ENCODE measurements around the gene RAB10. TPM values are rescaled to one million over a fixed set of nuclear protein-coding genes. Genes with fewer than 3 reads are reported as not detected.

Gene RAB10
- total and polyA plus RNA-seq, 9 of the 15 experiments (the other 6 are each of a cell fraction or from before 2014, with no cell fraction given), result 25.1 to 214 (median 157) TPM

DNA sequence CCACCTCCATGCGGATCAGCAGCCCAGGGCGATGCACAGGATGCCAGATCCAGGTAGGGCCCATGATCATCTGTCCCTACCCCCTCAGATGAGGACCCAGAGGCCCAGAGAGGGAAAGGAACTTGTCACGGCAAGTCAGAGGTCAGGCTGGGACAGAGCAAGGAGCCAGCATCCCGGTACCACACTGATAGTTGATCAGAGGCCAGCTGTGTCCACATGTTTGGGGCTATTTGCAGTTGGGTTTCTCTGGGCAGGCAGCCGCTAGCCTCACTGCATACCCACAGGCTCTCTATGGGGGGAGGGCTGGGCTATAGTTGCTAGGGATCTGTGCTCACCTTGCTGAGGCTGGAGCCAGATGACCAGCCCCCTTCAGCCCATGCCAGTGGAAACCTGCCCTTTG lies 148.6 kb downstream of the RAB10 start (continued):
- no peak for TF ChIP-seq ERF (CRISPR knock-in tag; IDR thresholded peaks at IDR 0.05)

DNA sequence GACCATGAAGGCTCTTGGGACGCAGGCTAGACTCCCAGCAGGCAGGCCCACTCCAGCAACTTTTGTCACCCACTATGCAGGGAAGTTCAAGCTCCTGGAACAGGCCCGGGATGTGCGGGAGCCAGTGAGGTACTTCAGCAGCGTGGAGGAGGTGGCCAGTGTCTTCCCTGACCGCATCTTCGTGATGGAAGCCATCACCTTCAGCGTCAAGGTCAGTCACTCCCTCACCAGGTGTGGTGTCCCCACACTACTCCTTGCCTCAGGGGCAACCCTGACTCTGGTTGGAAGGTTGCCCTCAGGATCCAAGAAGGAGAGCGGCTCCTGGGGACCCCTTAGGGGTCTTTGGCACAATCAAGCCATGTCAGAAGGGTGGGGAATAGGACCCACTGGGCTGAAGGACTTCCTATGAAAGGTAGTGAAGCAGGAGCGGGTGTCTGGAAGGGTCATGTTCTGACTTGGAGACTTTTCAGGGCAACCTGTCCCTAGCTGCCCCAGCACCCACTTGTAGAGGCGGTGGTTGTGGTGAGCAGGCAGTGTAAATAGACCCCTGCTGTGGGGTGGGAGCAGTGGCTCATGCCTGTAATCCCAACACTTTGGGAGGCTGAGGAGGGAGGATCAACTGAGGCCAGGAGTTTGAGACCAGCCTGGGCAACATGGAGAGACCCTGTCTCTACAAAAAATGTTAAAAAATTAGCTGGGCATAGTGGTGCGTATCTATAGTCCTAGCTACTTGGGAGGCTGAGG lies 149.2 kb downstream of the RAB10 start:
- ChIA-PET CTCF (ENCODE audit: low intra/inter-chr PET ratio) (no interaction called here), POLR2A (interaction anchor here (1.1 kb wide), 1 partner anchor 232 kb away, joined by 4 read pairs; no protein-coding TSS in a partner anchor)
- H3K4me1 ChIP-seq (replicated peaks in 1 of 2; ENCODE audit: control insufficient read depth in 2 of 2, insufficient read depth in 2 of 2, low read length in 2 of 2), result peaks cover 18 to 49% of the 10 kb centered on the region in 2 experiments; a peak in 4 of 5 replicates
- peaks cover 2% of the 10 kb centered on the region; the same call in 1 of the 3 replicates for H3K36me3 ChIP-seq (ENCODE audit: control insufficient read depth, insufficient read depth, low read length)
- H3K27me3 ChIP-seq (ENCODE audit: control insufficient read depth in 2 of 2, insufficient read depth in 2 of 2, low read length in 2 of 2), result no peaks in the 10 kb centered on the region
- H3K9me3 ChIP-seq (replicated peaks; ENCODE audit: control insufficient read depth, insufficient read depth, low read depth, low read length), result no peaks in the 10 kb centered on the region
- FAIRE-seq, result no peak
- ATAC-seq, result no peak
- peak overlapping the region in 1 of 2 experiments; percentile 55; a peak in 1 of 4 replicates for H3K9ac ChIP-seq (ENCODE audit: insufficient read depth in 1 of 2, low read depth in 2 of 2, low read length in 2 of 2)
- no peak overlapping the region for H2AFZ ChIP-seq (ENCODE audit: low read depth, low read length)
- no peaks in the 10 kb centered on the region for H4K20me1 ChIP-seq (replicated peaks; ENCODE audit: control insufficient read depth, insufficient read depth, low read length)
- H3K27ac ChIP-seq (ENCODE audit: extremely low read depth, low read depth, low read length), result no peak overlapping the region
- peaks cover 9% of the 10 kb centered on the region; the same call in 2 of the 3 replicates for H3K79me2 ChIP-seq (ENCODE audit: control insufficient read depth, insufficient read depth, low read length)
- no TSS peak for BruUV-seq (replicated peaks)
- intact Hi-C loops (cut with micrococcal nuclease), result no loop called here
- in situ Hi-C loops (cut with MboI), result no loop called here
- H3K4me2 ChIP-seq (ENCODE audit: insufficient read depth, low read length), result no peak overlapping the region
- 69% methylated on average over 10 of the region's 11 CpGs for WGBS (ENCODE audit: insufficient coverage, low coverage, missing lambda C conversion rate)
- no peak overlapping the region for H3K4me3 ChIP-seq
- DNase-seq (ENCODE audit: extremely low read depth in 1 of 4, low spot score in 3 of 4), result peak in 1 of 4 experiments; percentile 3
- no peaks in the 10 kb centered on the region for H3K9me1 ChIP-seq (ENCODE audit: control insufficient read depth, insufficient read depth, low read length)
- TF ChIP-seq RNF2 (IDR thresholded peaks at IDR 0.05) (no peak), MYBL2 (IDR thresholded peaks at IDR 0.05; ENCODE audit: low read depth) (no peak), MYBL2 (CRISPR knock-in tag; IDR thresholded peaks at IDR 0.05; ENCODE audit: borderline replicate concordance) (no peak), MYNN (IDR thresholded peaks at IDR 0.05) (no peak), MYNN (CRISPR knock-in tag; IDR thresholded peaks at IDR 0.05) (no peak), CTBP1 (IDR thresholded peaks at IDR 0.05; ENCODE audit: borderline replicate concordance) (no peak), MAZ (CRISPR knock-in tag; conservative IDR thresholded peaks at IDR 0.05 in 1 of 2, IDR thresholded peaks at IDR 0.05 in 1 of 2) (no peak), SMARCC2 (IDR thresholded peaks at IDR 0.05; ENCODE audit: low read depth) (no peak), ZKSCAN3 (CRISPR knock-in tag; IDR thresholded peaks at IDR 0.05) (no peak), ZFP1 (CRISPR knock-in tag; IDR thresholded peaks at IDR 0.05) (no peak)
- TF ChIP-seq, protein P1, sequence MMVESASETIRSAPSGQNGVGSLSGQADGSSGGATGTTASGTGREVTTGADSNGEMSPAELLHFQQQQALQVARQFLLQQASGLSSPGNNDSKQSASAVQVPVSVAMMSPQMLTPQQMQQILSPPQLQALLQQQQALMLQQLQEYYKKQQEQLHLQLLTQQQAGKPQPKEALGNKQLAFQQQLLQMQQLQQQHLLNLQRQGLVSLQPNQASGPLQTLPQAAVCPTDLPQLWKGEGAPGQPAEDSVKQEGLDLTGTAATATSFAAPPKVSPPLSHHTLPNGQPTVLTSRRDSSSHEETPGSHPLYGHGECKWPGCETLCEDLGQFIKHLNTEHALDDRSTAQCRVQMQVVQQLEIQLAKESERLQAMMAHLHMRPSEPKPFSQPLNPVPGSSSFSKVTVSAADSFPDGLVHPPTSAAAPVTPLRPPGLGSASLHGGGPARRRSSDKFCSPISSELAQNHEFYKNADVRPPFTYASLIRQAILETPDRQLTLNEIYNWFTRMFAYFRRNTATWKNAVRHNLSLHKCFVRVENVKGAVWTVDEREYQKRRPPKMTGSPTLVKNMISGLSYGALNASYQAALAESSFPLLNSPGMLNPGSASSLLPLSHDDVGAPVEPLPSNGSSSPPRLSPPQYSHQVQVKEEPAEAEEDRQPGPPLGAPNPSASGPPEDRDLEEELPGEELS (CRISPR knock-in tag; IDR thresholded peaks at IDR 0.05; ENCODE audit: borderline replicate concordance), result no peak
- TF ChIP-seq, protein P2, sequence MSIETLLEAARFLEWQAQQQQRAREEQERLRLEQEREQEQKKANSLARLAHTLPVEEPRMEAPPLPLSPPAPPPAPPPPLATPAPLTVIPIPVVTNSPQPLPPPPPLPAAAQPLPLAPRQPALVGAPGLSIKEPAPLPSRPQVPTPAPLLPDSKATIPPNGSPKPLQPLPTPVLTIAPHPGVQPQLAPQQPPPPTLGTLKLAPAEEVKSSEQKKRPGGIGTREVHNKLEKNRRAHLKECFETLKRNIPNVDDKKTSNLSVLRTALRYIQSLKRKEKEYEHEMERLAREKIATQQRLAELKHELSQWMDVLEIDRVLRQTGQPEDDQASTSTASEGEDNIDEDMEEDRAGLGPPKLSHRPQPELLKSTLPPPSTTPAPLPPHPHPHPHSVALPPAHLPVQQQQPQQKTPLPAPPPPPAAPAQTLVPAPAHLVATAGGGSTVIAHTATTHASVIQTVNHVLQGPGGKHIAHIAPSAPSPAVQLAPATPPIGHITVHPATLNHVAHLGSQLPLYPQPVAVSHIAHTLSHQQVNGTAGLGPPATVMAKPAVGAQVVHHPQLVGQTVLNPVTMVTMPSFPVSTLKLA (conservative IDR thresholded peaks at IDR 0.05), result no peak
